OCI-LY7 (cell line): ENCODE data around the gene CGNL1.

Source experiments
- CTCF ChIP-seq: fragments of 200-600 bp; sonication (generic); conservative IDR thresholded peaks from 2 replicates; pipeline ENCODE4 v1.5.1; 2014; ENCODE audit warnings: mild to moderate bottlenecking, antibody characterized with exemption, low read length, moderate library complexity, mixed read lengths
- EZH2phosphoT487 ChIP-seq: fragments of 200-600 bp; sonication (generic); IDR thresholded peaks from 2 replicates; pipeline ENCODE4 v1.6.1; 2018; ENCODE audit warnings: low read depth, borderline replicate concordance, mild to moderate bottlenecking, mixed run types, antibody characterized with exemption, low read length, moderate library complexity, mixed read lengths

GRCh38 chr15:57526076-57526475 is 149.8 kb downstream of the CGNL1 start:
- TF ChIP-seq CTCF: no peak
- TF ChIP-seq EZH2phosphoT487: no peak
